Hypothalamus (tissue), 51 donors: Measurements from ENCODE around the gene SNRPA.
"Not testable (repeated sequence)": the region's sequence is repeated elsewhere in the genome, so short reads cannot be mapped to it uniquely, and the experiment has no call there.

Experiments used
- DNase-seq, 51 donors: peaks; one replicate each; lab custom pipeline; 2025; lab: John Stamatoyannopoulos, UW

SNRPA gene

DNA sequence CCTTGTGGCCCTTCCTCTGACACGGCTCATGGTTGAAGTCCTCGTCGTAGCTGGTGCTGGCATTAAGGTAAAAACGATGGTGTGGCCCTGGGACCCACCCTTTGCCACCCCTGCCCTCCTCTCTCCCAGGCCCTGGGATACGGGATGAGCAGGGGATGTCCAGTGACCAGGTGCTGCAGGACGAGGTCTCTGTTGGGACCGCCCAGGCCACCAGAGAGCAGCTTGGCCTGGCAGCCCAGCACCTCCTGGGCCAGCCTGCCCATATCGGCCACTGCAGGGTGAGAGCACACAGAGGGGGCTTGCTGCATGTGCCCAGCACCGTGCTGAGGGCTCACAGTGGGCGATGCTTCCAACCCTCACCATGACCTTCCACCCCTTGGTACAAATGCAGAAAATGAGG lies 7.1 kb upstream of the SNRPA start:
- no peak for DNase-seq

DNA sequence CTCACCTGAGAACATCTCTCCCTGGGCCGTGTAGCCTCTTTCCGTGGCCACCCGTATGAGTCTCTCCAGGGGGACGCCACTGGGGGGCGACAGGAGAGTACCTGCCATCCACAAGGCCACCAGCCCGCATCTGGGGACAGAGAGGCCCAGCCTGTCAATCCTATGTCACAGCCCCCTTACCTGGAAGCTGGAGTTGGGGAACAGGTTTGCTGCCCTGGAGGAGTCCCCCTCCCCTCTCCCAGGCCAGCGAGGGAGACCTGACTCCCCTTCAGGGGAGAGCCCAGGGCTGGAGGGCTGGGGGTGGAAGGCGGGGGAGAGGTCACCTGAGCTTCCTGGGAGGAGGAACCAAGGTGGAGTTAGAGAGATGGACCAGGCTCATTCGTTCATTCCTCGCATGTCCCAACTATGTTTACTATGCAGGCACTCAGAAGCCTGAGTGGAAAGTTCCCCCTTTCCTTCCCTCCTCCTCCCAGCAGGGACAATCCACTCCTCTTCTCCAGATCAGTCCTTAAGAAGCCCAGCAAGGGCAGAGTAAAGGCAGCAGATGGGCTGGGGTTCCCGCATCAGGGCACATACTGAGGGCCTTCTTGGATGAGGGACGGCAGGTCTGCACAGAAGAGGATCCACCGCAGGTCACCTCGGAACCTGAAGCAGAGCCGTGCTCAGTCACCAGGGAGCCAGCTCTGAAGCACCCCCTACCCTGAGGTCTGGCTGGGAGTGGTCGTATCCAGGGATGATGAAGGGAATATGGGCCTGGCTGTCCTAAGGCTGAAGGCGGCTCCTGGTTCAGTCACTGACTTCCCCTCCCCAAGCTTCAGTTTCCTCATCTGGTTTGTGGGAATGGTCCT lies 6.2 kb upstream of the SNRPA start:
- no peak for DNase-seq

DNA sequence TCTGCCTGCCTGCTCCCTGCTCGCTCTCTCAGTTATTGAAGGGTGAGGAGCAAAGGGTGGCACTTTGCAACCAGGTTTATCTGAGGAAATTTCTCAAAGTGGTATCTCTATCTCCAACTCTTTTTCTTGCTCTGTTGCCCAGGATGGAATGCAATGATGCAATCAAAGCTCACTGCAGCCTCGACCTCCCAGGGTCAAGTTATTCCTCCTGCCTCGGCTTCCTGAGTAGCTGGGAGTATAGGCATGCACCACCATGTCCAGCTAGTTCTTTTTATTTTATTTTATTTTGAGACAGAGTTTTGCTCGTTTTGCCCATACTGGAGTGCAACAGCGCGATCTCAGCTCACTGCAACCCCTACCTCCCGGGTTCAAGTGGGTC lies 5.6 kb upstream of the SNRPA start:
- no peak for DNase-seq

DNA sequence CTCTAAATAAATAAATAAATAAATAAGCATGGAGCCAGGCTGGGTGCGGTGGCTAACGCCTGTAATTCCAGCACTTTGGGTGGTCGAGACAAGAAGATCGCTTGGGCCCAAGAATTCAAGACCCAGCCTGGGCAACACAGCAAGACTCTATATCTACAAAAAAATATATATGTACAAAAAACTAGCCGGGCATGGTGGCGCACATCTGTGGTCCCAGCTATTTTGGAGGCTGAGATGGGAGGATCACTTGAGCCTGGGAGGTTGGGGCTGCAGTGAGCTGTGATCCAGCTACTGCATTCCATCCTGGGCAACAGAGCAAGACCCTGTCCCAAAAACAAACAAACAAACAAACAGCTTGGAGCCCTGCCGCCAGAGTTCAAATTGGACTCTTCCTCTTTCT lies 3.5 kb upstream of the SNRPA start:
- no peak for DNase-seq

DNA sequence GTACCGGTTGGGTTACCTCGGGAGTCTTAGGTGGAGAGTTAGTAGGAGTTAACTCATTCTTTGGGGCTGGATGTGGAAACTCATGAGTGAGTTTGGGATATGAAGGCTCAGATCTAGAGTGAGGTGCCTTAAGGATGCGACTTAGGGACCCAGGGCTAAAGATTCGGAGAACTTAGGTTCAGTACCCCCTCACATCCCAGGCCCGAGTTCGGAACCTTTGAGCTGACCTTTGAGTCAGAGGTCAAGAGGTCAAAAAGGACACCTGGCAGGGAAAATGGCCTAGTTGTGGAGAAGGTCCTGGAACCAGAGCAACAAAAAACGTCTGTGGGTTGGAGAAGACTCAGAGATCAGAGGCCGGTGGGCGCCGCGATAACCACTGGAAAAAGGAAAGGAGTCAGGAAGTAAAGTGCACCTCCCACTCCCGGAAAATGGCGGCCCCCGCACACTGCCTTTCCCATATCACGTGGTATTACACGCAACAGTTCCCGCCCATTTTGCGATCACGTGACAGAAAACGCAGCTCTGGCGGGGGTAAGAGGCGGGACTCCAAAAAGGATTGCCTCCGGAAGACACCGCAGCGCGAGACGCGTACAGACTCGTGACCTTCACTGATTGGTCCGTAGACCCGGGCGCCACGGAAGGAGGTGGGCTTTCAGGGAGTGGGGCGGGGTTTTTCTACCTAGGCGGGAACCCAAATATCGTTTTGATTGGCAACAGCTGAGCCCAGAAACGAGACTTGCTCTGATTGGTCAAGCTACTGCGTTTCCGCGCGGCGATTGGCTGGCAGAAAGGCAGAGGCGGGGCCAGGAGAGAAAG lies 737 bp upstream of the SNRPA start, which contains the start of gene ACTMAP:
TSS of gene ACTMAP (minus strand) at position 420 of the 816 bp plus-strand sequence. CDS start 674 bp downstream, outside the sequence.
- DNase-seq: peak; percentile 97 to 100 (median 100)

DNA sequence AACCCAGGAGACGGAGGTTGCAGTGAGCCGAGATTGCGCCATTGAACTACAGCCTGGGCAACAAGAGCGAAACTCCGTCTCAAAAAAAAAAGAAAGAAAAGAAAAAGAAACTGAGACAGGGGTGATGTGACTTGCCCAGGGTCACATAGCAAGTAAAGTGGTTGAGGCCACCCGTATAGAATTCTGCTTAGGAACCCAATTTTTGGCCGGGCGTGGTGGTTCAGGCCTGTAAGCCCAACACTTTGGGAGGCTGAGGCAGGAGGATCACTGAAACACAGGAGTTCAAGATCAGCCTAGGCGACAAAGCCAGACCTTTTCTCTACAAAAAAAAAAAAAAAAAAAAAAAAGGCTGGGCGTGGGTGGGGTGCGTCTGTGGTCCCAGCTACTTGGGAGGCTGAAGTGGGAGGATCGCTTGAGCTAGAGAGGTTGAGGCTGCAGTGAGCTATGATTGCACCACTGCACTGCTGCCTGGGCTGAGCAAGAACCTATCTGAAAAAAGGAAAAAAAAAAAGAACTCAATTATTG lies 1.3 kb downstream of the SNRPA start:
- DNase-seq: no peak

DNA sequence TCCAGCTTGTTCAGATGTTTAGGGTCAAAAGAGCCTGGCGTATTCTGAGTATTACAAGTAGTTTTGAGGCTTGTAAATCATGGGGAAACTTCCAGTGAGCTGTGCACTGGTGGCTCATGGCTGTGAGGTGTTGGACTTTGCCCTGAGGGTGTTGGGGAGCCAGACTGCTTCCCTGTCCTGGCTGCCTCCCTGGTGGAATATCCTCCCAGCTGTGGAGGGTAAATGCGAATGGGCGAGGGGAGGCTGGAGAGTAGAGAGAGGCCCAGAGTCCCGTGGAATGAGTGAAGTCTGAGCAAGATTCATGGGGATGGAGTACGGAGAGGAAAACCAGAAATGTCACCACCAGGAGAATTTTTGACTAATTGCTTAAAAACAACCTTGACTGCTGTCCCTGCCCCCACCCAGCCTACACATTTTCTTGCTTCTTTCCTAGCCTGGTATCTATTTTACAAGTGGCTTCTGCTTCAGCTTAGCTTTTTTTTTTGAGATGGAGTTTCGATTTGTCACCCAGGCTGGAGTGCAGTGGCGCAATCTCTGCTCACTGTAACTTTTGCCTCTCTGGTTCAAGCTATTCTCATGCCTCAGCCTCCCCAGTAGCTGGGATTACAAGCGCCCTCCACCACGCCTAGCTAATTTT lies 3.7 kb downstream of the SNRPA start:
- peak in 1 of 51 donors; percentile 29 for DNase-seq

DNA sequence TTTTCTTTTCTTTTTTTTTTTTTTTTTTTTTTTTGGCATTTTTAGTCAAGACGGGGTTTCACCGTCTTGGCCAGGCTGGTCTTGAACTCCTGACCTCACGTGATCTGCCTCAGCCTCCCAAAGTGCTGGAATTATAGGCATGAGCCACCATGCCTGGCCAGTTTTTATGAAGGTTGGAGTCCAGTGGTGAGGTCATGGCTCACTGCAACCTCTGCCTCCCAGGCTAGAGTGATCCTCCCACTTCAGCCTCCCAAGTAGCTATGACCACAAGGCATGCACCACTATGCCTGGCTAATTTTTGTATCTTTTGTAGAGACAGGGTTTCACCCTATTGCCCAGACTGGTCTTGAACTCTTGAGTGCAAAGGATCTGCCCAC lies 4.2 kb downstream of the SNRPA start:
- DNase-seq: no peak

DNA sequence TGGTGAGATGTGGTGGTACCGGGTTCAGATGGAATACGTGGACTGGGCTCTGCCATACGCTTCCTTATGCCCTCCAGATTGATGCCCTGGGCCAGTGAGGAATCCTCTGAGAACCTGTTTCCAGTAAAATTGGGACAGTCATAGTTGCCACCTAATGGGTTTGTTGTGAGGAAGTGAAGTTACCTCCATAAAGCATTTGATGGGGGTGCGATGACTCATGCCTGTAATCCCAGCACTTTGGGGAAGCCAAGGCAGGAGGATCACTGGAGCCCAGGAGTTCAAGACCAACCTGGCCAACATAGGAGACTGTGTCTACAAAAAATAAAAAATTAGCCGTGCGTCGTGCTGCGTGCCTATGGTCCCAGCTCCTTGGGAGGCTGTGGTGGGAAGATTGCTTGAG lies 4.8 kb downstream of the SNRPA start:
- no peak for DNase-seq

DNA sequence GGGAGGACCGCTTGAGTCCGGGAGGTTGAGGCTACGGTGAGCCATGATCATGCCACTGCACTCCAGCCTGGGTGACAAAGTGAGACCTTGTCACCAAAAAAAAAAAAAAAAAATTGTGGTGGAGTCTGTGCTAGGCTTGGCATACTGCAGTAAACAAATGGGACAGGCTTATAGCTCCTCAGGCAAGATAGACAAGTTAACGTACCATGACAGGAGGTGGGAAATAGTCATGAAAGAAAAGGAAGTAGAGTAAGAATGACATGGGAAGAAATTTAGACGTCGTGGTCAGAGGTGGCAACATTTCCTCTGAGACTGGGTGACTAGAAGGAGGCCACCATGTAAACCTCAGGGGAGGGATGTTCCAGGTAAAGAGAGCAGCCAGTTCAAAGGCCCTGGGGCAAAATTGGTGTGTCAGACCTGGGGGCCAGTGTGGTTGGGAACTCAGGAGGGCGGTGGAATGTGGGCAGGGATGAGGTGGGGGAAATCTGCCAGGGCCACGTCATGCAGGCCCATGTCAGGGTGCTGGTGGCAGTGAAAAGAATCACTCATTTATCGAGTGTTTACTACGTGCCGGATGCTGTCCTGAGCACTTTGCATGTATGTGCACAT lies 5.6 kb downstream of the SNRPA start:
- no peak for DNase-seq

DNA sequence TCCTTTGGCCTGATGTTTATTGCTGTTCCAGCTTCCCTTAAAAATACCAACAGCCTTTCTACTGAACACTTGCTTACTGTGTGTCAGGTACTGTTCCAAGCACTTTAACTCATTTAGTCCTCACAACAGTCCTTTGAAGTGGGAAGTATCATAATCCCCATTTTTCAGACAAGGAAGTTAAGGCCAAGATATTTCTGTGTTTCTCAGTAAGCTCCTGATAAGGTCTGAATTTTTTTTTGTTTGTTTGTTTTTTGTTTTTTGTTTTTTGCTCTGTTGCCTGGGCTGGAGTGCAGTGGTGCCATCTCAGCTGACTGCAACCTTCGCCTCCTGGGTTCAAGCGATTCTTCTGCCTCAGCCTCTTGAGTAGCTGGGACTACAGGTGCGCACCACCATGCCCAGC lies 7.5 kb downstream of the SNRPA start:
- no peak for DNase-seq

DNA sequence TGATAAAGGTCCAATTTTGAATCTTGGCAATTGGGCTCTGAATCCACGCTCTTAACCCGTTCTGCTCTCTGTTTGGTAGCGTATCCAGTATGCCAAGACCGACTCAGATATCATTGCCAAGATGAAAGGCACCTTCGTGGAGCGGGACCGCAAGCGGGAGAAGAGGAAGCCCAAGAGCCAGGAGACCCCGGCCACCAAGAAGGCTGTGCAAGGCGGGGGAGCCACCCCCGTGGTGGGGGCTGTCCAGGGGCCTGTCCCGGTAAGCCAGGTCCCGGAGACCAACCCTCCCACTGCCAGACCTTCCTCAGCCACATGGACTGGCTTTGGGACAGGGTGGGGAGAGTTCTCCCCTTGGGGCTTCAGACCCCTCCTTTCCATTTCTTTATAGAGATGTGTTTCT lies 8.3 kb downstream of the SNRPA start:
- DNase-seq: no peak

DNA sequence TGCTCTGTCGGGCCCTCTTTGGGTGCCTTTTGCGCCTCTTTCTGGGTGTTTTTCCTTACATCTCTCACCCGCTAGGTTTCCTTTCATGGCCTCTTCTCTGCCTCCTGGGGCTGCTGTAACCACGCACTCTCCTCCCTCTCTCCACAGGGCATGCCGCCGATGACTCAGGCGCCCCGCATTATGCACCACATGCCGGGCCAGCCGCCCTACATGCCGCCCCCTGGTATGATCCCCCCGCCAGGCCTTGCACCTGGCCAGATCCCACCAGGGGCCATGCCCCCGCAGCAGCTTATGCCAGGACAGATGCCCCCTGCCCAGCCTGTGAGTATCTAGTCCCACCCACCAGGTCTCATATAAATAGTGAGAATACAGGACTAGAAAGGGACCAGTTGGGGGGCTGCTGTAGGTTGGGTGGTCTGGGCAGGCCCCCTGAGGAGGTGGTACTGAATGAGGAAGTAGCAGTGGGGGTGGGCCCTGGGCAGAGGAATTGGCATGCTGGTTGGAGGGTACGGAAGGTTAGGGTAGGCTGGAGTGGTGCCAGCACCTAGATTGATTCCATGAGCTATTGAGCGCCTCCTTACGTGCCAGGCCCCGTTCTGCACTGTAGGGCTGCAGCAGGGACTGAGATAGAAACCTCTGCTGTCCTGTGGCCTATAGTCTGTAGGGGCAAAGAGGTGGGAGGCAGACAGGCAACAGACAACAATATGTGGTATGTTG lies 11.9 kb downstream of the SNRPA start:
- no peak for DNase-seq

DNA sequence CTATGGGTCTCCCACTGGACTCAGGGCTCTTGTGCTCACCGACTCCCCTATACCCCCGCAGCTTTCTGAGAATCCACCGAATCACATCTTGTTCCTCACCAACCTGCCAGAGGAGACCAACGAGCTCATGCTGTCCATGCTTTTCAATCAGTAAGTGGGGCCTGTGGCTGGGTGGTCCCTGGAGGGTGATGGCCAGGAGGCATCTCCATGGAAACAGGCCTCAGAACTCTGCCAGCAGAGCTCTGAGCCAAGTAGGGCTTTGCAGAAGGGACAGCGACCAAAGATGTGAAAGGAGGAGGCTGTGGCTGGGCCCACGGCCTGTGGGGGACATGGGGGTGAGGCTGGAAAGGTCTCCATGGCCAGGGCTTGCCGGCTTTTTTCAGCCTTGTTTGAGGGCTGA lies 12.5 kb downstream of the SNRPA start:
- DNase-seq: peak in 11 of 51 donors; percentile 1 to 49 (median 20)

DNA sequence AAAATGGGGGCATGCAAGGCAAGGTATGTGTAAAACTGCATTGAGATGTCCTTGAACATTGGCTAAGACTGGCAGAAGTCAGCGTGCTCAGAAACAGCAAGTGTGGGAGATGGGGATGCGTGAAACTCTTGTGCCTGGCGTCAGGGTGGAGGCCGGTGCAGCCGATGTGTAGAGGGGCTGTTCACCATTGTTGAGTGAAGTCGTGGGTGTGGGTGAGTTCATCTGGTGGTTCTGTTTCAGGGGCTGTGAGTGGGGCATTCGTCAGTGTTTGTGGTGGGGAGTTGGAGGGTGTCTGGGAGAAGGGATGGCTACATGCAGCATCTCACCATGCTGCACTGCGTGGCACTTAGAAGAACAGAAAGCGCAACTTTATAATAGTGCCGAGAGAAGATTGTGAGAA lies 13.0 kb downstream of the SNRPA start:
- peak in 1 of 51 donors; percentile 19 for DNase-seq

DNA sequence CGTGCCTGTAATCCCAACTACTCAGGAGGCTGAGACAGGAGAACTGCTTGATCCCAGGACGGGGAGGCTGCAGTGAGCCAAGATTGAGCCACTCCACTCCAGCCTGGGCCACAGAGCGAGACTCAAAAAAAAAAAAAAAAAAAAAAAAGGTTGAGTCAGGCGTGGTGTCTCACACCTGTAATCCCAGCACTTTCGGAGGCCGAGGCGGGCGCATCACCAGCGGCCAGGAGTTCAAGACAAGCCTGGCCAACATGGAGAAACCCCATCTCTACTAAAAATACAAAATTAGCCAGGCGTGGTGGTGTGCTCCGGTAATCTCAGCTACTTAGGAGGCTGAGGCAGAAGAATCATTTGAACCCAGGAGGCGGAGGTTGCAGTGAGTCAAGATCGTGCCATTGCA lies 15.4 kb downstream of the SNRPA start:
- not testable (repeated sequence) for DNase-seq

DNA sequence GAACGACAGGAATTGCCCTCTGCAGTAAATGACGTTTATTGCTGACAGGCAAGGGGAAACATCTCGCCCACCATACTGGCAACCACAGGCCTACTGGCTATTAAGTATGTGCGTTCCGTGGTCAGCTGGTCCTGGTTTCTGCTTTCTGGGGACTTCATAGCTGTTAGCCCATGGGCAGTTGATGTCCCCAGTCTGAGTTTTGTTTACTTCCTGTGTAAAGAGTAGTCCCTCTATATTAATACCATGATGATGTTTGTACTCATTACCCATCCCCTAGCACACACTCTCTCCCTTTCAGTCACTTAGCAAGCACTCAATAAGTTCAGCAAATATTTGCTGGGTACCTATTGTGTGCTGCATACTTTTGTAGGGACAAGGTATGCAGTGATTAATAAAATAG lies 17.9 kb downstream of the SNRPA start:
- no peak for DNase-seq

DNA sequence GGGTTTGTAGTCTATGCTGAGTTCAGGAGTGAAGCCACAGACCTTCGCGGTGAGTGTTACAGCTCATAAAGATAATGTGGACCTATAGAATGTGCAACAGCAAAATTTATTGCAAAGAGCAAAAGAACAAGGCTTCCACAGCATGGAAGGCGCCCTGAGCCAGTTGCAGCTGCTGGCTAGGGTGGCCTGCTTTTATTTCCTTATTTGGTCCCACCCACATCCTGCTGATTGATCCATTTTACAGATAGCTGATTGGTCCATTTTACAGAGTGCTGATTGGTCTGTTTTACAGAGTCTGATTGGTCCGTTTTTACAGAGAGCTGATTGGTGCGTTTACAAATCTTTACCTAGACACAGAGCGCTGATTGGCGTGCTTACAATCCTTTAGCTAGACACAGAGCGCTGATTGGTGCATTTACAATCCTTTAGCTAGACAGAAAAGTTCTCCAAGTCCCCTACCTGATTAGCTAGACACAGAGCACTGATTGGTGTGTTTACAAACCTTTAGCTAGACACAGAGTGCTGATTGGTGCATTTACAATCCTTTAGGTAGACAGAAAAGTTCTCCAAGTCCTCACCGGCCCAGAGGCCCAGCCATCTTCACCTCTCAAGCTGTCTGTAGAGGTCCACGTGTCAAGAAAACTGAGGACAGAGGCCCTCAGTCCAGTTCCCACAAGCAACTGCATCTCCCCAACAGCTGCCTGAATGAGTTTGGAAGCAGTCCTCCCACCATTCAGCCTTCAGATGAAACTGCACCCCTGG lies 20.3 kb downstream of the SNRPA start:
- DNase-seq: not testable (repeated sequence)

DNA sequence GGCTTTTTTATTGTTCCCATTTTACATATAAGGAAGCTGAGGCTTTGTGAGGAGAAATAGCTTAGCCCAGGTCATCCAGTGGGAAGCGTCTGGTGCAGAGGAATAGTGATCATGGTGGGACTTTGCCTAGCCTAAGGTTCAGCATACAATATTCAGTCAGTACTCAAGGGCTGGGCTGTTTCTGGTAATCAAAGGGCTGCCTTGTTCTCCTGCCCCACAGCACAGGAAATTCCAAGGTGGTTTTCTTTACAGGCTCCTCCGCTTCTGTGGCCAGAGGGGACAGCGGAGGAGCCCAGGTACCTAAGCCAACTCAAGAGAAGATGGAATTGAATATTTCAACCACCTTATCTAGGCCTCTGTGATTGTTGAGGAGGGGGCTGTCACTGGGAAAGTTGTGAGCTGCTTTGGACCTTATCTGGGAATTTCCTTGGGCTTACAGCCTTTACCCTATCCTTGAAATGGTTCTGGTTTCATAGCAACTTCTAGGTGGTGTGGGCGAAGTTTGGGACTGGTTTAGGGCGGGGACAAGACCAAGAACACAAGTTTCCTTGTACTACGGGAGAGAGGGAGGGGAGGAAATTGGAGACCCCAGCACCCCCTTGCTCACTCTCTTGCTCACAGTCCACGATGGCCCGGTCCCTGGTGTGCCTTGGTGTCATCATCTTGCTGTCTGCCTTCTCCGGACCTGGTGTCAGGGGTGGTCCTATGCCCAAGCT lies 24.1 kb downstream of the SNRPA start, which contains the start of gene MIA:
TSS of gene MIA (plus strand) at position 606 of the 716 bp plus-strand sequence. CDS start at position 628, 22 bp downstream.
- DNase-seq: no peak
